Measurements from ENCODE around the gene HCN2.

Gene HCN2

GRCh38 chr19:589693-590395, at the start of gene HCN2:
TSS of gene HCN2 (plus strand) at chr19:589881. CDS start at chr19:589946, 65 bp downstream.
- H3K4me3 ChIP-seq (replicated peaks; ENCODE audit: low read depth, low read length), result no peak within 1 kb of the TSS
- DNase-seq (ENCODE audit: extremely low read depth, low read depth), result no peak
- TF ChIP-seq CTCF (IDR thresholded peaks at IDR 0.05; ENCODE audit: low read depth, low read length, missing control alignments), result no peak

- no peak overlapping the region for H3K4me3 ChIP-seq (replicated peaks; ENCODE audit: low read depth, low read length)
- DNase-seq (ENCODE audit: extremely low read depth, low read depth), result no peak
- TF ChIP-seq CTCF (IDR thresholded peaks at IDR 0.05; ENCODE audit: low read depth, low read length, missing control alignments), result no peak
These were observed 48.6 kb upstream of the HCN2 start for GRCh38 chr19:540867-541637.

- no peak for DNase-seq (ENCODE audit: extremely low read depth, low read depth)
- TF ChIP-seq CTCF (IDR thresholded peaks at IDR 0.05; ENCODE audit: low read depth, low read length, missing control alignments), result no peak
These were observed 48.0 kb upstream of the HCN2 start for GRCh38 chr19:541699-542098.

GRCh38 chr19:542173-542866, 47.4 kb upstream of the HCN2 start:
- DNase-seq (ENCODE audit: extremely low read depth, low read depth), result no peak
- no peak for TF ChIP-seq CTCF (IDR thresholded peaks at IDR 0.05; ENCODE audit: low read depth, low read length, missing control alignments)
- H3K4me3 ChIP-seq (replicated peaks; ENCODE audit: low read depth, low read length), result no peak overlapping the region

More at GRCh38 chr19:541699-542098, 48.0 kb upstream of the HCN2 start:
- no peak overlapping the region for H3K4me3 ChIP-seq (replicated peaks; ENCODE audit: low read depth, low read length)

GRCh38 chr19:543910-544608, 45.6 kb upstream of the HCN2 start, which contains the start of gene GZMM:
TSS of gene GZMM (plus strand) at chr19:544053. CDS start at chr19:544072, 19 bp downstream.
- TF ChIP-seq CTCF (IDR thresholded peaks at IDR 0.05; ENCODE audit: low read depth, low read length, missing control alignments), result no peak
- no peak for DNase-seq (ENCODE audit: extremely low read depth, low read depth)
- H3K4me3 ChIP-seq (replicated peaks; ENCODE audit: low read depth, low read length), result no peak within 1 kb of the TSS

- DNase-seq (ENCODE audit: extremely low read depth, low read depth), result no peak
- H3K4me3 ChIP-seq (replicated peaks; ENCODE audit: low read depth, low read length), result no peak overlapping the region
- TF ChIP-seq CTCF (IDR thresholded peaks at IDR 0.05; ENCODE audit: low read depth, low read length, missing control alignments), result no peak
These were observed 42.6 kb upstream of the HCN2 start for GRCh38 chr19:547117-547516.

All from HFF-Myc (cell line).